ENCODE data around the gene HECTD1. TPM values are rescaled to one million over a fixed set of nuclear protein-coding genes. Genes with fewer than 3 reads are reported as not detected.

Gene HECTD1
- total RNA-seq, 1 experiment from 2014 or later, result 88.5 TPM

GRCh38 chr14:31203414-31203742 is 4.2 kb downstream of the HECTD1 start (continued):
- TF ChIP-seq ZNF532 (CRISPR knock-in tag; IDR thresholded peaks at IDR 0.05; ENCODE audit: borderline replicate concordance) (no peak), ZNF671 (CRISPR knock-in tag; IDR thresholded peaks at IDR 0.05) (no peak), TCF7 (CRISPR knock-in tag; IDR thresholded peaks at IDR 0.05; ENCODE audit: low read depth) (no peak), FOXJ3 (CRISPR knock-in tag; IDR thresholded peaks at IDR 0.05; ENCODE audit: borderline replicate concordance) (no peak), ZNF281 (CRISPR knock-in tag; IDR thresholded peaks at IDR 0.05) (no peak)

GRCh38 chr14:31201111-31201510 is 6.5 kb downstream of the HECTD1 start:
- no peak overlapping the region for H3K4me3 Mint-ChIP-seq
- peaks cover 39% of the 10 kb centered on the region for H3K4me1 Mint-ChIP-seq
- no peak for ATAC-seq
- no peaks in the 10 kb centered on the region for H3K27me3 Mint-ChIP-seq (ENCODE audit: low read depth)
- H3K27ac Mint-ChIP-seq, result no peak overlapping the region
- DNase-seq (ENCODE audit: low spot score), result no peak
- H3K9me3 Mint-ChIP-seq, result peaks cover 7% of the 10 kb centered on the region
- ChIA-PET CTCF (interaction anchor here (0.6 kb wide), 1 partner anchor 121 kb away, joined by 3 read pairs; no protein-coding TSS in a partner anchor), POLR2A (no interaction called here)
- H3K36me3 Mint-ChIP-seq, result peaks cover 42% of the 10 kb centered on the region
- TF ChIP-seq TEAD1 (CRISPR knock-in tag; IDR thresholded peaks at IDR 0.05) (no peak), ZNF121 (CRISPR knock-in tag; IDR thresholded peaks at IDR 0.05) (no peak), IRF2 (CRISPR knock-in tag; IDR thresholded peaks at IDR 0.05; ENCODE audit: borderline replicate concordance, low read depth) (no peak), JAZF1 (CRISPR knock-in tag; IDR thresholded peaks at IDR 0.05) (no peak), ZSCAN18 (CRISPR knock-in tag; IDR thresholded peaks at IDR 0.05) (no peak), ZNF532 (CRISPR knock-in tag; IDR thresholded peaks at IDR 0.05; ENCODE audit: borderline replicate concordance) (no peak), FOXK1 (CRISPR knock-in tag; IDR thresholded peaks at IDR 0.05) (no peak), TEAD4 (CRISPR knock-in tag; IDR thresholded peaks at IDR 0.05) (no peak), MAX (CRISPR knock-in tag; IDR thresholded peaks at IDR 0.05) (no peak), SOX15 (CRISPR knock-in tag; IDR thresholded peaks at IDR 0.05) (no peak), EMX1 (CRISPR knock-in tag; IDR thresholded peaks at IDR 0.05) (no peak), CREB1 (CRISPR knock-in tag; IDR thresholded peaks at IDR 0.05) (no peak), KAT7 (CRISPR knock-in tag; IDR thresholded peaks at IDR 0.05; ENCODE audit: borderline replicate concordance) (no peak), USF2 (CRISPR knock-in tag; IDR thresholded peaks at IDR 0.05) (no peak), OVOL2 (CRISPR knock-in tag; IDR thresholded peaks at IDR 0.05; ENCODE audit: borderline replicate concordance) (no peak), JUN (CRISPR knock-in tag; IDR thresholded peaks at IDR 0.05) (no peak)

Data from WTC11 (cell line).